GM21619 (cell line): ENCODE measurements around the gene HLCS.

ENCODE experiments used
- ATAC-seq: cut with Tn5 transposase; IDR thresholded peaks from one replicate; pipeline ENCODE4 v1.9.1; 2021; ENCODE audit not compliant: unreplicated experiment

HLCS gene

GRCh38 chr21:36915696-36916245, 50.7 kb downstream of the HLCS start:
- no peak for ATAC-seq

- no peak for ATAC-seq
These were observed 51.3 kb downstream of the HLCS start for GRCh38 chr21:36915014-36915695.

- ATAC-seq: no peak
These were observed 52.0 kb downstream of the HLCS start for GRCh38 chr21:36914244-36915013.

GRCh38 chr21:36913247-36914169, 53.0 kb downstream of the HLCS start:
- ATAC-seq: no peak

GRCh38 chr21:36910581-36911307, 55.7 kb downstream of the HLCS start:
- ATAC-seq: no peak

GRCh38 chr21:36909901-36910561, 56.4 kb downstream of the HLCS start:
- ATAC-seq: no peak

- no peak for ATAC-seq
These were observed 57.0 kb downstream of the HLCS start for GRCh38 chr21:36909423-36909822.

- no peak for ATAC-seq
These were observed 58.1 kb downstream of the HLCS start for GRCh38 chr21:36908260-36908908.

- no peak for ATAC-seq
These were observed 62.3 kb downstream of the HLCS start for GRCh38 chr21:36904093-36904666.

- no peak for ATAC-seq
These were observed 63.7 kb downstream of the HLCS start for GRCh38 chr21:36902793-36903192.

GRCh38 chr21:36902331-36902730, 64.1 kb downstream of the HLCS start:
- no peak for ATAC-seq

- no peak for ATAC-seq
These were observed 64.9 kb downstream of the HLCS start for GRCh38 chr21:36901575-36901974.

- no peak for ATAC-seq
These were observed 72.9 kb downstream of the HLCS start for GRCh38 chr21:36893581-36893980.

GRCh38 chr21:36892201-36892600, 74.3 kb downstream of the HLCS start:
- ATAC-seq: no peak

- no peak for ATAC-seq
These were observed 74.8 kb downstream of the HLCS start for GRCh38 chr21:36891692-36892091.

- ATAC-seq: no peak
These were observed 75.3 kb downstream of the HLCS start for GRCh38 chr21:36891121-36891520.

- no peak for ATAC-seq
These were observed 76.4 kb downstream of the HLCS start for GRCh38 chr21:36890086-36890485.

- ATAC-seq: no peak
These were observed 77.1 kb downstream of the HLCS start for GRCh38 chr21:36889401-36889800.

- no peak for ATAC-seq
These were observed 78.0 kb downstream of the HLCS start for GRCh38 chr21:36888466-36888865.
